ENCODE results near the gene LRRN2.

LRRN2 gene

GRCh38 chr1:204626381-204626780 lies 59.2 kb downstream of the LRRN2 start:
- H3K27me3 ChIP-seq (ENCODE audit: insufficient read depth, low read length), result peaks cover 24% of the 10 kb centered on the region
- H3K36me3 ChIP-seq (ENCODE audit: insufficient read depth, low read length), result no peaks in the 10 kb centered on the region
- no peaks in the 10 kb centered on the region for H3K79me2 ChIP-seq (ENCODE audit: insufficient read depth, low read length)
- H3K4me2 ChIP-seq (ENCODE audit: low read length), result no peak overlapping the region
- no peak overlapping the region for H2AFZ ChIP-seq (ENCODE audit: low read length)
- no peak overlapping the region for H3K27ac ChIP-seq (ENCODE audit: low read depth, low read length, poor library complexity, severe bottlenecking)
- H3F3A ChIP-seq (ENCODE audit: insufficient read depth, low read length), result no peaks in the 10 kb centered on the region
- H4K20me1 ChIP-seq (ENCODE audit: insufficient read depth, low read length), result no peaks in the 10 kb centered on the region
- no peak overlapping the region for H3K9ac ChIP-seq (ENCODE audit: low read length)
- no peaks in the 10 kb centered on the region for H3K9me3 ChIP-seq (ENCODE audit: low read length)
- TF ChIP-seq CTCF (IDR thresholded peaks at IDR 0.05; ENCODE audit: low read length) (no peak), EZH2 (IDR thresholded peaks at IDR 0.05; ENCODE audit: borderline replicate concordance, low read length) (no peak)
- H3K9me2 ChIP-seq (ENCODE audit: low read depth, low read length), result no peaks in the 10 kb centered on the region
- no peaks in the 10 kb centered on the region for H3K4me1 ChIP-seq (ENCODE audit: insufficient read depth, low read length, severe bottlenecking)
- no peak overlapping the region for H3K4me3 ChIP-seq (ENCODE audit: low read depth, low read length, poor library complexity, severe bottlenecking)

DNA sequence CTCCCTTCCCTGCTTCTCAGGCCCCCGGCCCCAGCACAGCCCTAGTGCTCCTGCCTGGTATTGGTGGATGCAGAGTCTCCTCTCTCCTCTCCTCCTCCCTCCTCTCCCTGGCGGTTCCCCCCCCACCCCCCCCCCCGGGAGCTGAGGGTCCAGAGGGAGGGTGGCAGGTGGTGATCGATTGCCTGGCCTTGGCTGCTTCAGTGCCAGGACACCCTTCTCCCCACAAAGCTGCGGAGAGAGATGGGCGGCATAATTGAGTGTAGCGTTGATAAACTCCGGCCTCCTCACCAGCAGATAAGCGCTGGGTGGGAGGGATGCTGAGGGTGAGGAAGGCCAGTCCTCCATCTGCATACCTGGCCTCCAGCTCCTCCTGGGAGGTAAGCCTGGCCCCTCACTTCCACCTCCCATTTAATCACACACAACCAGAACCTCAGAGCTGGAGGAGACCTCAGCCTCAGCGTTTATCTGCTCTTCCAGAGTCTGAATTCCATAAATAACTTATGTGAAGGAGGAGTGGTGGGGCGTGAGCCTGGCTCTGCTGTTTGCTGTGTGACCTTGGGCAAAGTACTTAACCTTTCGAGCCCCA lies 60.8 kb downstream of the LRRN2 start:
- Histone ChIP-seq H3K9ac (ENCODE audit: low read length) (no peak overlapping the region), H3K9me2 (ENCODE audit: low read depth, low read length) (no peaks in the 10 kb centered on the region), H3K9me3 (ENCODE audit: low read length) (no peaks in the 10 kb centered on the region), H4K20me1 (ENCODE audit: insufficient read depth, low read length) (no peaks in the 10 kb centered on the region), H2AFZ (ENCODE audit: low read length) (no peak overlapping the region), H3K79me2 (ENCODE audit: insufficient read depth, low read length) (no peaks in the 10 kb centered on the region), H3K4me3 (ENCODE audit: low read depth, low read length, poor library complexity, severe bottlenecking) (no peak overlapping the region), H3K4me2 (ENCODE audit: low read length) (no peak overlapping the region), H3F3A (ENCODE audit: insufficient read depth, low read length) (no peaks in the 10 kb centered on the region), H3K4me1 (ENCODE audit: insufficient read depth, low read length, severe bottlenecking) (no peaks in the 10 kb centered on the region), H3K36me3 (ENCODE audit: insufficient read depth, low read length) (no peaks in the 10 kb centered on the region), H3K27ac (ENCODE audit: low read depth, low read length, poor library complexity, severe bottlenecking) (no peak overlapping the region), H3K27me3 (ENCODE audit: insufficient read depth, low read length) (peaks cover 18% of the 10 kb centered on the region)
- TF ChIP-seq CTCF (IDR thresholded peaks at IDR 0.05; ENCODE audit: low read length) (no peak), EZH2 (IDR thresholded peaks at IDR 0.05; ENCODE audit: borderline replicate concordance, low read length) (no peak)

DNA sequence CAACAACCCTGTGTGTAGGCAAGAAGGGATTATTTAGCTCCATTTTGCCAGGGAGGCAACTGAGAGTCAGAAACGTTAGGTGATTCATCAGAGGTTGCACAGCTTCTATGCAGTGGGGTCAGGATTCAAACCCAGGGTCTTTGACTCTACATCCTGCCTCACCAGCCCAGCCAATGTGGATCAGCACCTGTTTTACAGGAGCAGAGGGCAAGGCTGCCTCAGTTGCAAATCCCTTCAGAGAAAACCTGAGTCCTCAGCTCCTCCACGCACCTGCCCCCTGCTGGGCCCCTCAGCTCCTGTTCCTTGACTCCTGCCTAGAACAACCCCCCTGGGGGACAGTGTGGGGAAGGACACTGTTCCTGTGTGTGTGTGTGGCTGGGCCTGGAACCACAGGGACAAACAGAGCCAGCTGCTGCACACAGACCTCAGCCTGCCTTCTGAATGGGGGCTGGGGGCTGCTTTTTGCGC lies 61.6 kb downstream of the LRRN2 start:
- Histone ChIP-seq H3K9me2 (ENCODE audit: low read depth, low read length) (no peaks in the 10 kb centered on the region), H3K9ac (ENCODE audit: low read length) (no peak overlapping the region), H3K4me3 (ENCODE audit: low read depth, low read length, poor library complexity, severe bottlenecking) (no peak overlapping the region), H3K27me3 (ENCODE audit: insufficient read depth, low read length) (peaks cover 18% of the 10 kb centered on the region), H3F3A (ENCODE audit: insufficient read depth, low read length) (no peaks in the 10 kb centered on the region), H3K4me2 (ENCODE audit: low read length) (no peak overlapping the region), H3K36me3 (ENCODE audit: insufficient read depth, low read length) (no peaks in the 10 kb centered on the region), H2AFZ (ENCODE audit: low read length) (no peak overlapping the region), H4K20me1 (ENCODE audit: insufficient read depth, low read length) (no peaks in the 10 kb centered on the region), H3K9me3 (ENCODE audit: low read length) (no peaks in the 10 kb centered on the region), H3K79me2 (ENCODE audit: insufficient read depth, low read length) (no peaks in the 10 kb centered on the region), H3K27ac (ENCODE audit: low read depth, low read length, poor library complexity, severe bottlenecking) (no peak overlapping the region), H3K4me1 (ENCODE audit: insufficient read depth, low read length, severe bottlenecking) (no peaks in the 10 kb centered on the region)
- TF ChIP-seq CTCF (IDR thresholded peaks at IDR 0.05; ENCODE audit: low read length), result no peak
- no peak for TF ChIP-seq EZH2 (IDR thresholded peaks at IDR 0.05; ENCODE audit: borderline replicate concordance, low read length)
